Measurements from ENCODE around the gene MAFF.

Gene MAFF

GRCh38 chr22:38250643-38251340 lies 49.0 kb downstream of the MAFF start:
- no peak for DNase-seq

GRCh38 chr22:38251341-38251692 lies 49.5 kb downstream of the MAFF start:
- DNase-seq: no peak

DNA sequence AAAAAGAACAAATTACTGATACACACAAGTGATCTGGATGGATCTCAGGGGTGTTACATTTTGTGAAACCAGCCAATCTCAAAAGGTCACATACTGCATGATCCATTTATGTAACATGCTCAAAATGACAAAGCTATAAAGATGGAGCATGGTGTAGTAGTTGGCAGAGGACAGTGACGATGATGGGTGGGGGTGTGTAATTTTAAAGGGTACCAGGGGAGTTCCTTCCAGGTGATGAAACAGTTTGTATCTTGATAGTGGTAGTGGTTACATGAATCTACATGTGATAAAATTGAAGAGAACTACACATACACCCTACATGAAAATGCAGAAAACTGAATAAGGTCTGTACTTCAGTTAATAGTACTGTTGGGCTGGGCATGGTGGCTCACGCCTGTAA lies 53.9 kb downstream of the MAFF start:
- no peak for DNase-seq

DNA sequence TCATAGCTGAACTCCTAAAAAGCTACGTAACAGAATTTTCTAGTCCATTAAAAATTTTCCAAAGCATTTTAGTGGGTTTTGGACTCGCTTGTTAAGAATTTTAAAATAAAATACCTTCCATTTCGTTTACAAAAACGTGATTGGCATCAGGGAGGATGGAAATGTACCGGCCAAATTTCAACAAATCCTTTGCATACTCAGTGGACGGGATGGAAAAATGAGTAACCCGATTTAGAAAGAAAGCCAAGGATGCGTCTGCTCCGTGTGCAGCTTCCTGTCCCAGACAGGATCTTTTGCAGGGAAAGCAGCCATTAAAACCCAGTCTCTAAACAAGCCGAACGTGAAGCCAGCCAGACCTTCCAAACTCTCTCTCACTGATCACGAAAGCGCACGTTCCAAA lies 55.4 kb downstream of the MAFF start:
- DNase-seq: no peak

DNA sequence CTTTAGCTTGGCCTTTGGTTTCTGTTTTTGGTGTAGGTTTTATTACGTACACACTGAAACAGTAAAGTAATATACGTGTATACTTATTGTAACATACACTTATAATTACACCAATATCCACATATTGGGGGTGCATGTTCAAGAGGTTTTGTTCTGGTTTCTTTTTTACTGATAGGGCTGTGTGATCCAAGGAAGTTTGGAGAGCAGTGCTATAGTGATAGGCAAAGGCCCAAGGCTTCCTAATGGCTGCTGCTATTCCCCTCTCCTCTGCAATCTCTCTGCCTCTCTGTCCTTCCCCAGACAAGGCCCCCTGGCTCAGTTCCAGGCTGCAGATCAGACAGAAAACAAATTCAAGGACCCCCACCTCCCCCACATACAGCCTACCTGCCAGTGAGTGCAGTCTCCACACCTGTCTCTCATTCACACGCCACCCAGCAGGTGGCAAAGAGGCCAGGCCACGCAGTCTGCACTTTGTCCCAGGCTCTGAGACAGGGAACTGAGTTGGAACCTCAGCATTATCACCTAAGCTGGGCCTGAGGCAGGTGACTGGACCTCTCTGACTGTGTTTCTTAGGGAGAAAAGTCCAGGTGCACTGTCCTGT lies 56.0 kb downstream of the MAFF start:
- no peak for DNase-seq

DNA sequence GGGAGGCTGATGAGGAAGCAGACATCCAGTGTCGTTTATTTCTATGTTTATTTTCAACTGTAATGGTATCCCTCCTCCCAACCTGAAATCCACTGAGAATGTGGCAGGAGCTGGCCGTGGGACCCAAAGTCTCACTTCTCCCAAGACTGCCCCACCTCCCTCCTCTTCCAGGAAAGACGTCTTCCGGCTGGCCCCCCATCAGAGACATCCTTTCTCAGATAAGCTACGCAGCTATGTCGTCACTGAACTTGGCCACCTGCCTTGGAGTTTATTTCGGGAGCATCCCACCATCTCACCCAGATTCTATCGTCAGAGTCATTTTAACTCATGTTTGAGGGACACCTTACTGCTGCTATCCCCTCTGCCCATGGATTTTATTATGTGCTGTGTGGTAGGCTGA lies 57.1 kb downstream of the MAFF start:
- DNase-seq: no peak

- no peak for DNase-seq
Measured at GRCh38 chr22:38259370-38259769, 57.6 kb downstream of the MAFF start.

DNA sequence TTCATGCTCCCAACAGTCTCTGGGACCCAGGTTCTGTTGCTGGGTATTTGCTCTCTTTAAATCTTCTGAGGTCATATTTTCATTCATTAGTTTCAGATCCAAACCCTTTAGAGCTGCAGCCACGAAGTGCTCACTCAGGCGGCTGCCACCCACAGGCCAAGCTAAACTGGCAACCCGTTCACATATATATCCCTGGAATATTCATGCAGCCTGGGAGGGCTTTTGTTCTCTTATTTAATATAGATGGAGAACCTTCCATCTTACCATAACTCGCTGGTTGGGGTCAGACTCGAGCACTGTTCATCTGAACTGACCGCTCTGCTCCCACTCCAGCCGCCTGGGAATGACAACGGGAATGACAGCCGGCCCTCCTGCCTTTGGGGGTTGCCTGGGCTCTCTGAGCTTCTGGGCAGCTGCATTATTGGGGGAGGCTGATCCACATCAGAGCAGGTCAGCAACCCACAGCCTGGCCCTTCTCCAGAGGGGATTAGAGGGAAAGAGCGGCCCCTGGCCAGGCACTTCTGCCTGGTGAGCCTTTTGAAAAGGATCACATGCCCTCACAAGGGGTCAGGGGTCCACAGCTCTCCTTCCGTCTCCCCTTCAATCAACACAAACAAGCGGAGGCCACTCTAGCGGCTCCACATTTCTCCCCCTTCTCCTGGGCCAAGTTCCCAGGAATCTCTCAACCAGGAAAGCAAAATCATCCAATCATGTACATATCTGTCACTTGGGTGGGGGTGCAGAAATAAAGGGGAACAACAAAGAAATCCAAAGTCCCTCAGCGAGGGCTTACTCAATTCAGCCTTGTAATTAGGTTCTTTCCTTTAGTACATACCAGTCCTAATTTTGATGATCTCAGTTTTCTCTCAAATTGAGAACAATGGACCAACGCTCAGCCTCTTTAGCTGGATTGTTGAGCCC lies 59.2 kb downstream of the MAFF start:
- no peak for DNase-seq

- peak; percentile 37 for DNase-seq
Measured at GRCh38 chr22:38262051-38262795, 60.4 kb downstream of the MAFF start.

- DNase-seq: no peak
Measured at GRCh38 chr22:38264322-38264843, 62.6 kb downstream of the MAFF start.
